H1 (cell line): ENCODE data around the gene CDC42EP2. TPM values are rescaled to one million over a fixed set of nuclear protein-coding genes. Genes with fewer than 3 reads are reported as not detected.

Experiments
- CTCF ChIA-PET: fragments of 300-600 bp; sonication (Branson Sonifier 250); formaldehyde crosslinking; loops from one replicate; lab custom pipeline; 2021; ENCODE audit not compliant: partially characterized antibody; lab: Charles Lee
- POLR2A ChIA-PET: fragments of 300-600 bp; sonication (Branson Sonifier 250); formaldehyde crosslinking; loops from one replicate; lab custom pipeline; 2021; ENCODE audit warnings: inconsistent platforms; ENCODE audit not compliant: partially characterized antibody; lab: Charles Lee
- DNase-seq, 2 experiments: peaks; one replicate each; pipeline versions ENCODE4 v3.0.0 to v3.0.0-alpha.2; 2010 to 2022; ENCODE audit warnings: low spot score in 2 of 2, low read depth in 1 of 2, mixed read lengths in 1 of 2
- FAIRE-seq: peaks from 2 replicates; lab custom pipeline; 2011; peaks lifted over from hg19 to GRCh38; lab: Jason Lieb, UNC
- H2AFZ ChIP-seq: 2 replicates; pipeline ENCODE4 v1.8.1; 2012; ENCODE audit warnings: low read length, inconsistent platforms
- H2AK5ac ChIP-seq: 2 replicates; pipeline ENCODE4 v1.6.1; 2013; ENCODE audit warnings: low read depth, low read length
- H2BK120ac ChIP-seq: replicated peaks from 2 replicates; pipeline ENCODE3; 2013; ENCODE audit warnings: low read depth, low read length, inconsistent platforms
- H2BK12ac ChIP-seq: 2 replicates; pipeline ENCODE4 v1.6.1; 2013; ENCODE audit warnings: low read depth, low read length
- H2BK15ac ChIP-seq: 2 replicates; pipeline ENCODE4 v1.6.1; 2013; ENCODE audit warnings: low read length
- H2BK20ac ChIP-seq: 2 replicates; pipeline ENCODE4 v1.6.1; 2013; ENCODE audit warnings: low read length
- H2BK5ac ChIP-seq: 2 replicates; pipeline ENCODE4 v1.6.1; 2013; ENCODE audit warnings: low read depth, low read length
- H3K14ac ChIP-seq: 2 replicates; pipeline ENCODE4 v1.6.1; 2013; ENCODE audit warnings: inconsistent platforms; ENCODE audit not compliant: insufficient read length
- H3K18ac ChIP-seq: 2 replicates; pipeline ENCODE4 v1.6.1; 2013; ENCODE audit warnings: low read length; ENCODE audit errors: extremely low read depth
- H3K23ac ChIP-seq: 2 replicates; pipeline ENCODE4 v1.6.1; 2013; ENCODE audit warnings: inconsistent platforms; ENCODE audit not compliant: insufficient read length
- H3K23me2 ChIP-seq: 2 replicates; pipeline ENCODE4 v1.6.1; 2013; ENCODE audit warnings: low read depth, low read length
- H3K27ac ChIP-seq: 2 replicates; pipeline ENCODE4 v1.6.1; 2011; ENCODE audit warnings: low read depth, low read length, inconsistent platforms
- H3K27me3 ChIP-seq, 4 experiments: replicated peaks in 1 of 4; 1 replicate in 1 of 4; 2 replicates in 3 of 4; pipeline versions ENCODE4 v1.6.1 to v1.8.1; 2011 to 2013; ENCODE audit warnings: low read length in 3 of 4, mild to moderate bottlenecking in 3 of 4, inconsistent platforms in 2 of 4, mixed read lengths in 2 of 4, moderate library complexity in 1 of 4; ENCODE audit not compliant: control insufficient read depth in 3 of 4, insufficient read depth in 3 of 4; ENCODE audit errors: extremely low read depth in 1 of 4
- H3K36me3 ChIP-seq, 4 experiments: 2 replicates each; pipeline versions ENCODE4 v1.6.1 to v1.8.1; 2011 to 2013; ENCODE audit warnings: mild to moderate bottlenecking in 4 of 4, low read length in 3 of 4, moderate library complexity in 2 of 4, control low read depth in 1 of 4, inconsistent platforms in 1 of 4; ENCODE audit not compliant: insufficient read depth in 4 of 4, control insufficient read depth in 2 of 4
- H3K4ac ChIP-seq: replicated peaks from 2 replicates; pipeline ENCODE3; 2013; ENCODE audit warnings: low read length, low read depth, mixed read lengths, inconsistent platforms; ENCODE audit not compliant: insufficient read length
- H3K4me1 ChIP-seq, 4 experiments: replicated peaks in 1 of 4; 1 replicate in 1 of 4; 2 replicates in 3 of 4; pipeline versions ENCODE4 v1.6.1 to v1.8.1; 2011 to 2013; ENCODE audit warnings: low read length in 3 of 4, inconsistent platforms in 2 of 4, mixed read lengths in 1 of 4; ENCODE audit not compliant: insufficient read depth in 4 of 4, control insufficient read depth in 3 of 4
- H3K4me2 ChIP-seq, 2 experiments: 2 replicates each; pipeline versions ENCODE4 v1.6.1 to v1.8.1; 2011 to 2013; ENCODE audit warnings: low read depth in 2 of 2, low read length in 2 of 2, control low read depth in 1 of 2, inconsistent platforms in 1 of 2, mild to moderate bottlenecking in 1 of 2; ENCODE audit not compliant: insufficient read depth in 1 of 2
- H3K4me3 ChIP-seq, 4 experiments: fragments of 200-600, 300-600 bp in 1 of 4; sonication (generic), shearing (Covaris generic), sonication (Bioruptor Twin) in 1 of 4; 2 replicates each; pipeline versions ENCODE4 v1.5.1 to v1.8.1; 2011 to 2016; ENCODE audit warnings: low read length in 4 of 4, low read depth in 3 of 4, control low read depth in 2 of 4, inconsistent platforms in 2 of 4, mild to moderate bottlenecking in 2 of 4, mixed read lengths in 1 of 4, moderate library complexity in 1 of 4; ENCODE audit not compliant: insufficient read depth in 2 of 4; ENCODE audit errors: extremely low read depth in 1 of 4
- H3K56ac ChIP-seq: replicated peaks from 2 replicates; pipeline ENCODE3; 2013; ENCODE audit warnings: low read depth, mild to moderate bottlenecking, mixed read lengths, low read length, inconsistent platforms; ENCODE audit not compliant: insufficient read length
- H3K79me1 ChIP-seq: 2 replicates; pipeline ENCODE4 v1.6.1; 2013; ENCODE audit warnings: low read depth, low read length, control low read depth
- H3K79me2 ChIP-seq, 2 experiments: 2 replicates each; pipeline versions ENCODE4 v1.6.1 to v1.8.1; 2012 to 2013; ENCODE audit warnings: low read length in 2 of 2, mild to moderate bottlenecking in 2 of 2, inconsistent platforms in 1 of 2; ENCODE audit not compliant: insufficient read depth in 2 of 2, control insufficient read depth in 1 of 2
- H3K9ac ChIP-seq, 4 experiments: replicated peaks in 1 of 4; 1 replicate in 1 of 4; 2 replicates in 3 of 4; pipeline versions ENCODE4 v1.6.1 to v1.8.1; 2011 to 2013; ENCODE audit warnings: low read depth in 3 of 4, low read length in 3 of 4, control low read depth in 2 of 4, mild to moderate bottlenecking in 2 of 4, moderate library complexity in 2 of 4, inconsistent platforms in 1 of 4; ENCODE audit errors: extremely low read depth in 1 of 4
- H3K9me3 ChIP-seq, 2 experiments: 2 replicates each; pipeline versions ENCODE4 v1.6.1 to v1.8.1; 2012 to 2013; ENCODE audit warnings: mild to moderate bottlenecking in 2 of 2, moderate library complexity in 2 of 2, control low read depth in 1 of 2, inconsistent platforms in 1 of 2, low read depth in 1 of 2, low read length in 1 of 2, mixed read lengths in 1 of 2; ENCODE audit not compliant: insufficient read depth in 2 of 2
- H4K20me1 ChIP-seq, 2 experiments: replicated peaks in 1 of 2; 2 replicates each; pipeline versions ENCODE3 to v1.8.1; 2011 to 2013; ENCODE audit warnings: inconsistent platforms in 2 of 2, low read length in 2 of 2, mild to moderate bottlenecking in 1 of 2; ENCODE audit not compliant: insufficient read depth in 2 of 2, control insufficient read depth in 1 of 2
- H4K5ac ChIP-seq: 2 replicates; pipeline ENCODE4 v1.6.1; 2013; ENCODE audit warnings: low read length, low read depth, mixed read lengths, inconsistent platforms; ENCODE audit not compliant: insufficient read length
- H4K8ac ChIP-seq: 2 replicates; pipeline ENCODE4 v1.8.0; 2013; ENCODE audit warnings: mild to moderate bottlenecking, moderate library complexity, low read length, inconsistent platforms; ENCODE audit not compliant: insufficient read depth; ENCODE audit errors: extremely low read depth
- H4K91ac ChIP-seq: replicated peaks from 2 replicates; pipeline ENCODE3; 2013; ENCODE audit warnings: low read length, mixed read lengths, inconsistent platforms; ENCODE audit not compliant: insufficient read length
- BCL11A ChIP-seq, 2 experiments: IDR thresholded peaks; one replicate each; pipeline ENCODE4 v1.6.1; 2011; ENCODE audit warnings: low read depth in 2 of 2, low read length in 2 of 2, mild to moderate bottlenecking in 2 of 2
- CBX5 ChIP-seq: fragments of 300-800, 300-1000 bp; sonication (generic); IDR thresholded peaks from 2 replicates; pipeline ENCODE4 v1.7.1; 2016; ENCODE audit warnings: antibody characterized with exemption, low read length, low read depth
- CHD2 ChIP-seq: IDR thresholded peaks from 2 replicates; pipeline ENCODE4 v1.6.1; 2012; ENCODE audit warnings: low read length, improper control_type of control experiment
- EGR1 ChIP-seq: IDR thresholded peaks from 2 replicates; pipeline ENCODE4 v1.6.1; 2011; ENCODE audit warnings: low read depth, low read length, borderline replicate concordance
- FOSL1 ChIP-seq: IDR thresholded peaks from 2 replicates; pipeline ENCODE4 v1.6.1; 2011; ENCODE audit warnings: mild to moderate bottlenecking, low read depth, low read length, moderate library complexity; ENCODE audit not compliant: insufficient read depth
- PHF8 ChIP-seq: fragments of 200-600 bp; sonication (generic); conservative IDR thresholded peaks from 2 replicates; pipeline ENCODE4 v1.7.1; 2012; ENCODE audit warnings: low read depth, mild to moderate bottlenecking, inconsistent platforms, low read length, moderate library complexity
- POLR2AphosphoS5 ChIP-seq: IDR thresholded peaks from 2 replicates; pipeline ENCODE4 v1.6.1; 2011; ENCODE audit warnings: low read depth, low read length
- SIRT6 ChIP-seq: IDR thresholded peaks from one replicate; pipeline ENCODE4 v1.7.1; 2012; ENCODE audit warnings: low read length, inconsistent platforms
- SP4 ChIP-seq: IDR thresholded peaks from 2 replicates; pipeline ENCODE4 v1.6.1; 2012; ENCODE audit warnings: low read length, inconsistent platforms
- SRF ChIP-seq: IDR thresholded peaks from 2 replicates; pipeline ENCODE4 v1.6.1; 2011; ENCODE audit warnings: mild to moderate bottlenecking, low read depth, low read length, moderate library complexity
- TAF7 ChIP-seq: optimal IDR thresholded peaks from 2 replicates; pipeline ENCODE3; 2011; ENCODE audit warnings: low read depth, mild to moderate bottlenecking, inconsistent platforms, low read length, moderate library complexity, borderline replicate concordance
- TBP ChIP-seq: IDR thresholded peaks from 2 replicates; pipeline ENCODE4 v1.6.1; 2011; ENCODE audit warnings: low read depth, low read length, improper control_type of control experiment
- TCF12 ChIP-seq: IDR thresholded peaks from 2 replicates; pipeline ENCODE4 v1.6.1; 2011; ENCODE audit warnings: low read depth, mild to moderate bottlenecking, low read length
- TEAD4 ChIP-seq: IDR thresholded peaks from 2 replicates; pipeline ENCODE4 v1.6.1; 2012; ENCODE audit warnings: low read depth, low read length, inconsistent platforms, mixed read lengths
- WGBS, 2 experiments: shearing (Covaris generic) in 1 of 2; methylation state at CpG; one replicate each; pipeline versions ENCODE4 v1.1.6 to v1.1.7; 2013 to 2015; ENCODE audit warnings: low lambda C conversion rate in 2 of 2, mixed read lengths in 2 of 2, inconsistent platforms in 1 of 2, low coverage in 1 of 2, missing lambda C conversion rate in 1 of 2; ENCODE audit not compliant: insufficient replicate concordance in 2 of 2, insufficient coverage in 1 of 2, insufficient read length in 1 of 2; ENCODE audit errors: extremely low coverage in 1 of 2, missing lambda C conversion rate in 1 of 2; 5-methylcytosine and 5-hydroxymethylcytosine counted together
- polyA plus RNA-seq, 7 experiments: library from polyadenylated mRNA; depleted of rRNA in 3 of 7; stranded (reverse) in 5 of 7; unstranded in 2 of 7; fragments of >200 nt in 5 of 7; fragments of 200-250 nt in 2 of 7; gene quantifications; 1 replicate in 5 of 7; 2 replicates in 1 of 7; 4 replicates in 1 of 7; pipeline versions ENCODE4 v1.2.1 to v1.2.3, GENCODE V29; 2011 to 2013; ENCODE audit warnings: missing spikeins in 2 of 7, mixed read lengths in 2 of 7
- total RNA-seq: library from RNA; stranded (reverse); fragmentation: NEBNext Ultra II Directional; extraction: Animal tissue kit (Norgen Biotek cat#: 25700); gene quantifications from 2 replicates; pipeline ENCODE4 v1.2.1, GENCODE V29; 2021

CDC42EP2 gene
- total and polyA plus RNA-seq, 2 of the 8 experiments (the other 6 are each of a cell fraction or from before 2014, with no cell fraction given), result 11.8 to 13.3 TPM

DNA sequence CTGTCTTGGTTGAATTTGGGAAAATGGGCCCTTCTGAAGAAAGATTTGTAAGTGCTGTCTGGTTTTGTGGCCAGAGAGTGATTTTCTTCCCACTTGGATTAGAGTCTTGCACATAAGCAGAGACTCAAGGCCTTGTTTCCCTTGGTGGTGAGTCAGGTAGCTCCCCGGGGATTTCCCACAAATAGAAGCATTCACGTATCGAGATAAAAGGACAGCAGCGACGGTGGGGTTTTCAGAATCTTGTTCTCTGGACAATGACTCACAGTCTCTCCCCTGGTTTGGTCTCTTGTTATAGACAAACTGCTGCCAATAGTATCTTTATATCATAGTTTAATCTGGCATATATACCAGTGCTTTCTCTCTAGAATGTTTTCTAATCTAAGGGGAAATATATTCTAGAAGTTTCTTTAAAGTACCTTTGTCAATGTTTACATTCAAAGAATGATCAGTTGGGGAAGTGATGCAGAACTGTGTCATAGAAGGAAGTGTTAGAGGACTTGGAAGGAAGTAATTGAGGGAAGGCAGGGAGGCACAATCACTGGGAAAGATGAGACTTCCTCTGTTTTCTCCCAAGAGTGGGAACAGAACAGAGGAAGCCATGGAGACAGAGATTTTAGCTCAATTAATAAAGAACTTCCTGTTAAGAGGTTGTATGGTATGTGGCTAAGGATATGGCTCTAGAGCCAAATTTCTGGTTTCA lies 34.8 kb upstream of the CDC42EP2 start:
- POLR2A ChIA-PET, result interaction anchor here (0.6 to 5.3 kb wide), 8 partner anchors 10 to 118 kb away, joined by 3 to 34 read pairs (median 4); no protein-coding TSS in a partner anchor
- Histone ChIP-seq H4K5ac (no peak overlapping the region), H2AK5ac (no peak overlapping the region), H2BK15ac (no peak overlapping the region), H2BK120ac (no peak overlapping the region), H4K8ac (no peak overlapping the region), H3K4me3 (no peak overlapping the region), H3K27ac (no peak overlapping the region), H3K27me3 (no peaks in the 10 kb centered on the region), H2AFZ (no peak overlapping the region), H3K18ac (no peak overlapping the region), H3K9me3 (no peaks in the 10 kb centered on the region), H3K79me1 (no peaks in the 10 kb centered on the region; the same call in 1 of the 2 replicates), H4K20me1 (peaks cover 0 to 1% of the 10 kb centered on the region in 2 experiments), H3K4me1 (no peaks in the 10 kb centered on the region; a peak in 1 of 7 replicates), H2BK20ac (no peak overlapping the region), H4K91ac (no peak overlapping the region), H3K23ac (no peak overlapping the region), H3K23me2 (no peaks in the 10 kb centered on the region), H3K9ac (no peak overlapping the region), H3K4ac (no peak overlapping the region), H2BK5ac (no peak overlapping the region), H3K14ac (no peak overlapping the region), H3K4me2 (no peak overlapping the region), H3K56ac (no peak overlapping the region), H2BK12ac (no peak overlapping the region), H3K79me2 (no peaks in the 10 kb centered on the region), H3K36me3 (peaks cover 24 to 83% (median 69%) of the 10 kb centered on the region in 4 experiments; a peak in 7 of 8 replicates)
- FAIRE-seq, result no peak
- CTCF ChIA-PET, result interaction anchor here (0.6 to 45.6 kb wide), 5 partner anchors 8 to 76 kb away, joined by 3 to 1179 read pairs (median 3); partner anchors contain the start of genes CDC42EP2 and DPF2
- no peak for DNase-seq
- 91% methylated on average over 5 of the region's 5 CpGs; no CpG with 5 or more reads in 1 of the 2 experiments for WGBS, 2 experiments
- TF ChIP-seq POLR2AphosphoS5 (no peak), TCF12 (no peak), SRF (no peak), TAF7 (no peak), BCL11A (IDR thresholded peaks at IDR 0.05; ENCODE audit: low read depth in 2 of 2, low read length in 2 of 2) (no peak), SIRT6 (no peak), PHF8 (no peak), CBX5 (no peak), FOSL1 (no peak), TBP (no peak), SP4 (no peak), EGR1 (no peak), TEAD4 (no peak), CHD2 (no peak)
